HG03521 (cell line): Measurements from ENCODE around the gene SYDE2.

Source experiments
- ATAC-seq: cut with Tn5 transposase; IDR thresholded peaks from one replicate; pipeline ENCODE4 v1.9.1; 2021; ENCODE audit warnings: mild to moderate bottlenecking, moderate library complexity; ENCODE audit not compliant: unreplicated experiment

The SYDE2 gene

DNA sequence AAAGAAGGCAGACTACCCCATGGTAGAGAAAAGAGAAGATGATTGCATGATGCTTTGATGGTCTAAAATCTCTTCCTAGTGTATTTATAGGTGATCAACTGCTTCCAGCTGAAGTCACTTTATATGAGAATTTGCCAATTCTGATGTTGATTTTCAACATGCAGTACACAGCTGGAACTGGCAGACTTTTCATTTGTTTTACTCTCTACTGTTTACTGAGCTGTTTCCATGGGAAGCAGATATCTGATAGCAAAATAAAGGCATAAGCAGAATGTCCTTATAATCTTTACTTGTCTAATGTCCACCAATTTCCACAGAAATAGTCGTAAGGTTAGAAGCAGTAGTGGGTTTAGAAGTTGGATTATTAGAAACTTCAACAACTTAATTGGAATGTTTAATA lies 74.9 kb downstream of the SYDE2 start:
- ATAC-seq, result no peak

- ATAC-seq, result no peak
Measured at GRCh38 chr1:85124091-85124490, 76.7 kb downstream of the SYDE2 start.

DNA sequence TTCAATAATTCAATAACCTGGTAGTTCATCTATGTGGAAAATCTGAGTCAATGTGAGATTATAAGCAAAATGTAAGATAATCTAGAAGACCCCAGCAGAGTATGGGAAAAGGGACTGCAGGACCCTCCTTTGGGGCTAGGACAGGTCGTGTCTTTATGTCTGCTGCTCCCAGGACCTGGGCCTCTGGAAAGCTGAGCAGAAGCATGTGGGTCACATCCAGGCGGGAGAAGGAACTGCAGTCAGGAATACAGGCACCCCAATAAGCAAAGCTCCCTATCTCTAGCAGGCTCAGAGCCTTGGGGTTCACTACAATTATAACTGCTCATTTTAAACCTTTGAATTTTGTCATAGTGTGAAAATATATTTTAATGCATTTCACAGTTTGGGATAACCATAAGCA lies 78.6 kb downstream of the SYDE2 start:
- ATAC-seq, result no peak

DNA sequence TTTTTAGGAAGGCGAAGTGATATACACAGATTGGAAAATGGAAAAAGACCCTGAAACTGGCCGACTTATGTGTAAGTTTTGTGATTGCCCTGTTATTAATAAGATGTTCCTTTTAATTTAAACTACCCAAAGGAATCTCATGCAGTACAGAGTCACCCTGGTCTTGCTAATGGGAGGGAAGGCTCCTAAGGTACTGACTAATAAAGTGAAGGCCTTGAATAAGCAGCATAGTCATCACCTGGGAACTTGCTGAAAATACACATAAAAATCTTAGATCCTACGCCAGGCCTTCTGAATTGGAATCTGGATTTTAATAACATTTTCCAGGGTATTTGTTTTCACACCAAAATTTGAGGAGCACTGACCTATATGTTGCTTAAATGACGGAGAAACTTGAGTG lies 79.1 kb downstream of the SYDE2 start:
- no peak for ATAC-seq

GRCh38 chr1:85118751-85119150 lies 82.1 kb downstream of the SYDE2 start:
- ATAC-seq, result no peak

GRCh38 chr1:85116856-85117255 lies 84.0 kb downstream of the SYDE2 start:
- ATAC-seq, result no peak

DNA sequence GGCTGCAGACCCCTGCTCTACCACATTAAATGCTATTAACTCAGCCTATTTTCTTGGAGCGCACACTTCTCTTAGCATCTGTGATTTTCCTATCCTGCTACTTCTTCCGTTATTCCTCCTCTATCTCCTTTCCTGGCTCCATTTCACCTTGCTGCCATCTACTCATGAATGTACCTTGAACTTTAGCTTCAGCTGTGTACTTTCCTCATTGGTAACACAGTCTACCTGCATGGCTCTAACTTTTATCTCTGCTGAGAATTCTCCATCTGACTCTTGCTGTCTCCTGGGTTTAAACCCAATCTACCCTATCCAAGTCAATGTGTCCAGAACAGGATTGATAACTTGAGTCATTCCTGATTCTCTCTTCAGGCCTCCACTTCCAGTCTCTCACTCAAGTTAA lies 84.9 kb downstream of the SYDE2 start:
- ATAC-seq, result no peak

GRCh38 chr1:85111695-85112094 lies 89.1 kb downstream of the SYDE2 start:
- ATAC-seq, result no peak

GRCh38 chr1:85109475-85109874 lies 91.3 kb downstream of the SYDE2 start:
- no peak for ATAC-seq
